ENCODE results near the gene NUMA1.

NUMA1 gene, protein sequence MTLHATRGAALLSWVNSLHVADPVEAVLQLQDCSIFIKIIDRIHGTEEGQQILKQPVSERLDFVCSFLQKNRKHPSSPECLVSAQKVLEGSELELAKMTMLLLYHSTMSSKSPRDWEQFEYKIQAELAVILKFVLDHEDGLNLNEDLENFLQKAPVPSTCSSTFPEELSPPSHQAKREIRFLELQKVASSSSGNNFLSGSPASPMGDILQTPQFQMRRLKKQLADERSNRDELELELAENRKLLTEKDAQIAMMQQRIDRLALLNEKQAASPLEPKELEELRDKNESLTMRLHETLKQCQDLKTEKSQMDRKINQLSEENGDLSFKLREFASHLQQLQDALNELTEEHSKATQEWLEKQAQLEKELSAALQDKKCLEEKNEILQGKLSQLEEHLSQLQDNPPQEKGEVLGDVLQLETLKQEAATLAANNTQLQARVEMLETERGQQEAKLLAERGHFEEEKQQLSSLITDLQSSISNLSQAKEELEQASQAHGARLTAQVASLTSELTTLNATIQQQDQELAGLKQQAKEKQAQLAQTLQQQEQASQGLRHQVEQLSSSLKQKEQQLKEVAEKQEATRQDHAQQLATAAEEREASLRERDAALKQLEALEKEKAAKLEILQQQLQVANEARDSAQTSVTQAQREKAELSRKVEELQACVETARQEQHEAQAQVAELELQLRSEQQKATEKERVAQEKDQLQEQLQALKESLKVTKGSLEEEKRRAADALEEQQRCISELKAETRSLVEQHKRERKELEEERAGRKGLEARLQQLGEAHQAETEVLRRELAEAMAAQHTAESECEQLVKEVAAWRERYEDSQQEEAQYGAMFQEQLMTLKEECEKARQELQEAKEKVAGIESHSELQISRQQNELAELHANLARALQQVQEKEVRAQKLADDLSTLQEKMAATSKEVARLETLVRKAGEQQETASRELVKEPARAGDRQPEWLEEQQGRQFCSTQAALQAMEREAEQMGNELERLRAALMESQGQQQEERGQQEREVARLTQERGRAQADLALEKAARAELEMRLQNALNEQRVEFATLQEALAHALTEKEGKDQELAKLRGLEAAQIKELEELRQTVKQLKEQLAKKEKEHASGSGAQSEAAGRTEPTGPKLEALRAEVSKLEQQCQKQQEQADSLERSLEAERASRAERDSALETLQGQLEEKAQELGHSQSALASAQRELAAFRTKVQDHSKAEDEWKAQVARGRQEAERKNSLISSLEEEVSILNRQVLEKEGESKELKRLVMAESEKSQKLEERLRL (N-terminal part only)

DNA sequence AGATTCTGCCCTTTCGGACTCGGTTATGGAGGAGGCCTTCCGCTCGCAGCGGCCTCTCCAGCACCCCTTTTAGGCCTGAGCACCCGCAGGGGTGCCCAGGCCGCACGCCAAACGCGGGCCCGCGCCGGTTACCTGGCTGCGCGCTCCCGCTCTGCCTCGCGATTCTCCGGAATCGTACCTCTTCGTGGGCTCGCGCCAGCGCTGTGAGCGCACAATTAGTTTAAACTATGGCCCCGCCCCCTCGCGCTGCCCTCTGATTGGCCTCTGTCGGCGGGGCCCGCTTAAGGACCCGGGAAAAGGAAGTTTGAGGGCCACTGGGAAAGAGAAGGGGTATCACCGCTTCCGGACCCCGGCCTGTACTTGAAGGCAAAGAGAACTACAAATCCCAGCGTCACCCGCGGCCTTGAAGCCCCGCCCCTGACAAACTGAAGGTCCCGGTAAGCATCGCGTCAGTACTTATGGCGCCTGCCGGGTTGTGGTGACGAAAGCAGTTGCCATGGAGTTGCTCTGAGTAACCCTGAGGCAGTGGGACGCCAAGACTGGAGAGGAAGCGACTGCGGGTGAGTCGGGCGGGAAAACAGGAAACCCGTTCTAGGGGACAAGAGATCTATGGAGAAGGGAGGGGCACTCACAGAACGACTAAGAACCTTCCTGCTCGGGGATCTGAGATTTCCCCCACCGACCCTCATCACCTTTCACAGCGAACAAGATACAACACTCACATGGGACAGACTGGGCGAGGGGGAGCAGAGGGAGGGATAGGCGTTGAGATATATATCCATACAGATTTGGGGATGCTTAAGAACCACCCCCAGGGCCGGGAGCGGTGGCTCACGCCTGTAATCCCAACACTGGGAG lies at the start of gene NUMA1, which contains the start of gene LRRC51:
Gene NUMA1 (minus strand): TSS at position 217 of the 858 bp plus-strand sequence. CDS start 44,599 bp downstream, outside the sequence.
Gene LRRC51 (plus strand): TSS at position 525 of the 858 bp plus-strand sequence. CDS start 8,234 bp downstream, outside the sequence.
- peak; percentile 100 for DNase-seq

DNA sequence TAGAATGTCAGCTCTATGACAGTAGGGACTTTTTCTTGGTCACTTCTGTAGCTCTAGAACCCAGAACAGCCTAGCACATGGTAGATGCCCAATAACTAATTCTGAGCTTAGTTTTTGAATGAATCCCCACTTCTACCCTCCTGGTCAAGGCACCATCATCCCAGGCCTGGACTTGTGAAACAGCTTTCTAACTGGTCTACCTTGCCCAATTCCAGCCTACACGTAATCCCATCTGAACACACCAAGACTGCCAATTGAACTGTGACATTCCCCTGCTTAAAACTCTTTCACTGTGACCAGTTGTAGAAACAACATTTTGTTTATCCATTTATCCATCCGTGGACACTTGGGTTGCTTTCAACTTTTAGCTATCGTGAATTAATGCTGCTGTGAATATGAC lies 49.0 kb upstream of the NUMA1 start:
- DNase-seq: no peak

DNA sequence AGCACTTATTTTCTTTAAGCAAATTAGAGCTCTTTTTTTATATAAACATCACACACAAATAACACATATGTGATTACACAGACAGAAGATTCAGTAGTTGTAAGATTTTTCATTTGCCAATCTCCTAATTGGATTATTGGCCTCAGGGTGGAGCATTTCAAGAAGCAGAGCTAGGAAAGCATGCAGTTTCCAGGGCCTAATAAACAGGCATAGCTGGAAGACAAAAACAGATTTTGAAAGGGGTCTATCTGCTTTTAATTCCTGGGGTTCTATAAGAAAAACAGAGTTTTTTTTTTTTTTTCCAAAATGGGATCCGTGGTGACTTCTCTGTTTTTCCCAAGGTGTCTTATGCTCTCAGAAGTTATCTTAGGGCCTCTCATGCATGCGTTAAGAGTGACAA lies 47.6 kb upstream of the NUMA1 start:
- no peak for DNase-seq

DNA sequence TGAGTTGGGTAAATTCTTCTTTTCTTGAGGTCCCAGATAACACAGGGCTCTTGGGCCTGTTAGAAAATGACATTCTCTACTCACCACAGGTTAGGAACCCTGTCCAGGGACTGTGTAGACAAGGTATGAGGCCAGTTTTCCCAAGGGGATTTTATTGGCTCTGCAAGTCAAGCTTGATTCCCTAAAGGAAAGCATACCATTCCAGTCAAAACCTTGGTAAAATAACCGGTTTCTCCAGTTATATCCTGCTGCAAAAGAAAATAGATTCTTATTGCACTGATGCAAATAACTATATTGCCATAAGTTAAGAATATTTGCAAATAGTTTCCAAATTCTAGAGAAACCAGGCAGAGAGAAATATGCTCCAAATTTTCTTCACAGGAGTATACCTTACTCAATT lies 45.6 kb upstream of the NUMA1 start:
- DNase-seq: no peak

DNA sequence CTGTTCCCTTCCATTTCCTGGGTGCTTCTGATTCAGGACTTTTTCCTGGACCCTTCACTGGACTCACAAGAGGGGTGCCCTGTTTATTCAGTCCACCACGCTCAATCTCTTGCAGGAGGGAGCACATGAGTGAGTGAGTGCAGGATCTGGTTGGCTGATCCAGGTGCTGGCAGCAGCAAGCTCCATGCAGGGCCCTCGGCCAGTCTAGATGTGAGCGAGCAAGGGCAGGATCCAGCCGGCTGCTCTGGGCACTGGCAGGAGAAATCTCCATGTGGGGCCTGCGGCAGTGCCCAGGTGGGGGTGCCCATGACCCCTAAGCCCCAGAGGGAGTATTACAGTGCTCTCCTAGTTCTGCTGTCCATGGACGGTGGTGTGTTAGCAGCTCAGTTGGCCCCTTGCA lies 43.7 kb upstream of the NUMA1 start:
- DNase-seq: no peak

DNA sequence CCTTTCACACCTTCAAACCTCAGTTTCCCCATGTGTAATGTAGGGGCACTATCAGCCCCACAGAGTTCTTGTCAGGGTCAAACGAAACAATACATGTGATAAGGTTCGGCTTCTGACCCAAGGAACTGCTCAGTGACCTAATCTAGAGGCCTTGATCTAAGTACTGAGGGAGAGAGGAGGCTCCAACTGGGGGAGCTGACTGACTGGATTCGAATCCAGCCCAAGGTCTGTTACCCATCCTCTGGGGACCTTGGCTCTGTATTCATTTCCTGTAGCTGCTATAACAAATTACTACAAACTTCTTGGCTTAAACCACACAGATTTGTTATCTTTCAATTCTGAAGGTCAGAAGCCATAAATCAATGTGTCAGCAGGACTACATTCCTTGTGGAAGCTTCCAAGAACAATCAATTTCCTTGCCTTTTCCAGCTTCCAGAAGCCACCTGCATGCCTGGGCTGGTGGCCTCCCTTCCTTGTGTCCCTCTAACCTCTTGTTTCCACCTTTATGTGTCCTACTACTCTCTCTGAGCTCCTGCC lies 42.8 kb upstream of the NUMA1 start:
- no peak for DNase-seq

DNA sequence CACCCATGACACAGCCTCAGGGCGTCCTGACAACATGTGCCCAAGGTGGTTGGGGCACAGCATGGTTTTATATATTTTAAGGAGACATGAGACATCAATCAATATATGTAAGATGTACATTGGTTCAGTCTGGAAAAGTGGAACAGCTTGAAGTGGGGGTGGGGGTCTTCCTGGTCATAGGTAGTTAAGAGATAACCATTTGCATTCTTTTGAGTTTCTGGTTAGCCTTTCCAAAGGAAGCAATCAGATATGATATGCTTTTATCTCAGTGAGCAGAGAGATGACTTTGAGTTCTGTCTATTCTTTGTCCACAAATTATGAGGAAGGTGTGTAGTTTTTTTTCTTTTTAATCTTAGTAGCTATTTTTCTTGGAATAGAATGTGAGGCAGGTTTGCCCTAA lies 42.3 kb upstream of the NUMA1 start:
- DNase-seq: no peak

DNA sequence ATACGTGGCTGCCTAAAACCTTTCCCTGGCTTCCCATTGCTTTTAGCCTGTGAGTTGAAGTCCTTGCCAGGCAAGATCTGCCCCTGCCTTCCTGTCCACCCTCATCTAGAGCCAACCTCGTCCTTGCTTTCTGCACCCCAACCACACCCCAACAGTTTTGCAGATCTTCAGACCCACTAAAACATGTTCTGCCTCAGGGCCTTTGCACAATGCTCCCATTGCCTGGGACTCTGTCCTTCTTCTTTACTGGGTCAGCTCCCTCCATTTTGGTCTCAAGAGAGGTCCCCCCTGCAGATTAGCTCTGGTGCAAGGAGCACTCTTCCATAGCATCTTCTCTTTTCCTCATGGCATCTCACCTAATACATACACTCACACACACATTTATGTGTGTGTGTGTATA lies 40.6 kb upstream of the NUMA1 start:
- DNase-seq: no peak

DNA sequence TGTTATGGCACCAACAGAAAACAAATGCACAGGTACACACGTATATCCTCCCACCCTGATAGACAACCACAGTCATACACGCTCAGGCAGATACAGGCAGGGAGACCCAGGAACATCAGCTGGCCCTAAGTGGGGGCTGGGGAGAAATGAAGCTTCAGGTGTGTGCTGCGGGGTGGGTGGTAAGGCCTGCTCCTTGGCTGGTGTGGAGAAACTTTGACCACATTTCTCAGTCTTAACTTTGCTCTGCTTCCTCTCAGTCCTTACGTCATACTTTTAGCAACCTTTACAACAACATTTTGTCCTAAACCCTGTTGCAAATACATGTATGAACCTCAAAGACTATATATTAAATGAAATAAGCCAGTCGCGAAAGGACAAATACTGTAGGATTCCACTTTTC lies 38.9 kb upstream of the NUMA1 start:
- no peak for DNase-seq

DNA sequence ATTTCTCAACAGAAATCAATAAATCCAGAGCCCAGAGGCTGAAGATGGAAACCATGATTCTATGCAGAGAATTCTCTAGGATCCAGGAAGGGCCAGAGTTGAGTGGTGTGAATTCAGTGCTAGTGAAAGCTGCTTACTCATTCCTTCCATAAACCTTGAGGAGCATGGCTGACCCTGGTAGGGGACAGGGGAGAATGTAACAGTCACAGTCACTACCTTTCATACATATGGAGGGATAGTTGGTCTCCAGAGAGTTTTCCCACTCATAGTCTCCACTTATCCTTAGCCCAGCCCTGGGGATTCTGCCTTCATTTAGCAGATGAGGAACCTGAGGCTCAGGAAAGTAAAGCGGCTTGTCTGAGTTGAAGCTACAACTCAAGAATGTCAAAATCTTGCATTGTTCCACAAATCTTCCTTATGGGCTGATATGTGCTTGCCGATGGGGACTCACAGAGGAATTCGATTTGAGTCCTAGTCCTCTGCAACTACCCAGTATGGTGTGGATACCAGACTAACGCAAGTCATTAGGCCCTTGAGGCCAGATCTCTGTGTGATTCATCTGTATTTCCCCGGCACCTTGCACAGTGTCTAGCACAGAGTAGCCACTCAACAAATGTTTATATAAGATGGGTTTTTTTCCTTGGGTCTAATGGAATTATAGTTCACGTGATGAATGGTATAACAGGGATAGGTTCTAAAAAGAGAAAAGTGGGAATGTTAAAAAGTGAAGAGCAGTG lies 35.8 kb upstream of the NUMA1 start:
- no peak for DNase-seq

DNA sequence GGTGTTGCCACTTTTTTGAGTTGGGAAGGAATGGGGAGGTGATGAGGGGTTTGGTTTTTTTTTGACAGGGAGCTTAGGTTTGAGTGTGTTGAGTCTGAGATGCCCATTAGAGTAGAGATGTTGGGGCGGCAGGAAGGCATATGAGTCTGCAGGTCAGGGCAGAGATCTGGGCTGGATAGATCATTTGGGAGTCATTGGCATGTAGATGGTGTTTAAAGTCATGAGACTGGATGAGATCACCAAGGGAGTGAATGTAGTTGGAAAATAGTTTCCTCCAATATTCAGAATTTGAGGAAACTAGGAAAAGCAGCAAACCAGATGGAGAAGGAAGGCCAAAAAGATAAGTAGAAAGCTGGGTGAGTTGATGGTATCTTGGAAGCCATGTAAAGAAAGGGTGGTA lies 34.2 kb upstream of the NUMA1 start:
- DNase-seq: no peak

DNA sequence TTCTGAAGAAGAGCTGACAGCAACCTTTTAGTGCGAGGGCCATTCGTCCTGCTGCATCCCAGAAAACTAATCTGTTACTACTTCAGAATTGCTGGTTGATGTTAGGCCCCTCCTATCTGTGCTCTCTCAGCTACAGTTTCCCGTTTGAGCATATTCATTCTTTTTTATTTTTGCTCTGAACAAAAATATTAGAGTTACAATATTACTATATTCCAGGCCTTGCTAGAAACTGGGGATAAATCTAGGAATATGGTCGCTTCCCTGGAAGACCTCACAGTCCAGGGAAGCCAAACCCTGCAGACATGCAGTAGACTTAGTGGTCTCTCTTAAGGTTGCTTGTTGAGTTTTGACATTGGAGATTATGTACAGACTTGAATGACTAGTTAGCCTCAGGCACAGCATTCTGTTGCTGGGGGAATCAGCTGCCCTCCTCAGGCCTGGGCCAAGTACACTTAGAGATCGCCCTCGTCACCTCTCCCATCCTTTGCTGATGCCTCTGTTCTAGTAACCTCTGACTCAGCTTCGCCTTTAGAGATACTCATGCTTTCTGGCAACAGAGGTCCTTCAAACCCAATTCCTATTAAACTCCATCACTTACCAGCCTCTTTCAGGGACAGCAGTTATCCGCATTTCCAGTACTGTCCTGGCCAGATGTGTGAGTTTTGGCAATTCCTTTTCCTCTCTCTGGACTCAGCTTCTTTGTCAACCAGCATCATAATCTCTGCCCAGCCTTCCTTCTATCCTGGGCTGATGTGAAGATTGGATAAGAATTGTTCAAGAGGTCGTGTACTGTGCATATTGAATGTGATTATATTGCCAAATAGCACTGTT lies 32.9 kb upstream of the NUMA1 start:
- DNase-seq: no peak

DNA sequence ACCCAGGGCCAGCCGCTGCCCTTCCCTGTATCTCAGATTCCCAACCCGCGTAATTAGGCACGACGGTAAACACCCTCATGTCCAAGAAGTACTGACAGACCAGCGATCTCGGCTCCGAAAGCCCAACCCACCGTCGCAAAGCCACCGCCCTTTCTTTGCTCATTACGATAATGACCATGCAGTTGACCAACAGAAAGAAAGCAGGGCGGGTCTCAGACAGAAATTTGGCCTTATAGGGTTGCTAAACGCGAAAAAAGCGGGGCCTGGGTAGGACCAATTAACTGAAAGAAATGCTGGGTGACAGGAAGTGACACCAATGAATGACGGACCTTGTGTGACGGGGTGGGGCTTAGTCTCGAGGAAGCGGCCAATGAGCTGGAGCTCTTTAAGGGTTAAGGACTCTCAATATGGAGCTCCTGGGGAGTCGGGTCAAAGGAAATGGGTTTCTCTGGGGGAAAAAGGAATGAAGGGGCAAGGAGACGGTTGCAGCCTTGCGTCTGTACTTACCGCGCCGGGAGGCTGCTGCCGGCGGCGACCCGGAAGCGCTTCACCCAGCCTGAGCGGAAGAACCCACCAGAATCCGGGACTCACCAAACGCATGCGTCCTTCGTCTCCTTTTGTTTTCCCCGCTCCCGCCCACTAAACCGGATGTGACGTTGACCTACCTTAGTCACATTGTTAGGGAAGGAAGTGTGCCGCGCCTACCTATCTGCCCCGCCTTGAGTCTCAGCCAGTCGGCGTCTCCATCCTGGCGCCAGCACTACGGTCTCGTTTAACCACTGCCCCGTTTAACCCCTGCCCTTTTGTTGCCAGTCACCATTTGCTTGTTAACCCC lies 32.0 kb upstream of the NUMA1 start, which contains the start of gene ANAPC15:
Gene ANAPC15 (minus strand): TSS at position 553 of the 835 bp plus-strand sequence. CDS start 1,419 bp downstream, outside the sequence.
- DNase-seq: peak; percentile 99

DNA sequence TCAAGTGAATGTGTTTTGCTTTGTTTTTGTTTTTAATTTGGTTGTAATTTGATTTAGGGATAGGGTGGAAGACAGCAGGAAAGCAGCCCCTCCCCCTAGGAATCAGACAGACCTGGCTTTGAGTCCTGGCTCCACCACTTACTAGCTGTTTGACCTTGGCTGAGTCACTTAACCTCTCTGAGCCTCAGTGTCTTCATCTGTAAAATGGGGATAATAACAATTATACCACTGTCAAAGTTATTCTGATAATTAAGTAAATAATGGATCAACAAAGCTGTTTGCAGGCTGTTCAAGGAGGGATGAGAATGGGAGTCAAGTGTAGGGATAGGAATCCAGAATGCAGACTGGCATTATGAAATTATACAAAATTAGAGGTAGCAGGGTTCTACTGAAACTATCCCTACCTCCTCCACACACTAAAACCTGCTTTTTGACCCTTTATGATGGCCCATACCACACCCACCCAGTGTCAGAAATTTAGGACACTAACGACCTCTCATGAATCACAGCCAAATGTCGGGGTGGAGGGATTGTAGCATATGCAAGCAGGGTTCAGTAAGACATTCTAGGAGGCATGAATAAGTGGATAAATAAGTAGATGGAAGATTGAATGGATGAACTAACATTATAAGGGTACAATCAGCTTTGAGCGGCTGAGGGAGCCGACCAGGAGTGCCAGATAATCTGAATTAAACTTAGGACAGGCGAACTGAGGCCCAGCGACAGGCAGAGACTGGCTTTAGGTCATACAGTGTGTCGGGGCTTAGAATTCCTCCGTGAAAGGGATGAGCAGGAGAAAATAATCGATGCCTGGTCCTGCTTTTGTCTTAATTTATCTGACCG lies 31.2 kb upstream of the NUMA1 start:
- DNase-seq: no peak

DNA sequence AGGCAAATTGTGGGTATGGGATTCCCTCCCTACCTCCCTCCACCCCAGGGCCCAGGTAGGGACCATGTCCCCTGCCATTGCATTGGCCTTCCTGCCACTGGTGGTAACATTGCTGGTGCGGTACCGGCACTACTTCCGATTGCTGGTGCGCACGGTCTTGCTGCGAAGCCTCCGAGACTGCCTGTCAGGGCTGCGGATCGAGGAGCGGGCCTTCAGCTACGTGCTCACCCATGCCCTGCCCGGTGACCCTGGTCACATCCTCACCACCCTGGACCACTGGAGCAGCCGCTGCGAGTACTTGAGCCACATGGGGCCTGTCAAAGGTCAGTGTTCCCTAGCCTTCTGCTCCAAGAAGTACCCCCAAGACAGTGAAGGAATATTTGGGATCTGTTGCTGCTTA lies 25.5 kb upstream of the NUMA1 start, which contains the start of gene TOMT:
Gene TOMT (plus strand): TSS at position 37 of the 400 bp plus-strand sequence. CDS start 28 bp downstream, at position 65.
- no peak for DNase-seq

DNA sequence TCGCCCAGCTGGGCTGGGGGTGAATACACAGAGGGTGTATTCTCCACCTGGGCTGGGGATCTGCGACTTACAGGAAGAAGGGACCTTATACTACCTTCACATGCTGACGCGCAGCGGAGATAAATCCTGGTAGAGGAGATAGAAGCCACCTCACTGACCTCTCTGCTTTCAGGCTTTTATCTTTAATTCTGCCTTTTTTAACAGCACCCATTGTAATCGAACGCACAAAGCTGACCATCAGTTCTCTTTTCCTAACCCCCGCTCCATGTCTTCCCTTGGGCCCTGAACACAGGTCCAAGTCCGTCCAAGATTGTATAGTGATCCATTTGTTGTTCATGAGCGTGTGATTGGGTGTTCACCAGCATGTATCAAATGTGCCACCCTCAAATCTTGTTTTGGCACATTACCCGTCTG lies 23.4 kb upstream of the NUMA1 start:
- no peak for DNase-seq

DNA sequence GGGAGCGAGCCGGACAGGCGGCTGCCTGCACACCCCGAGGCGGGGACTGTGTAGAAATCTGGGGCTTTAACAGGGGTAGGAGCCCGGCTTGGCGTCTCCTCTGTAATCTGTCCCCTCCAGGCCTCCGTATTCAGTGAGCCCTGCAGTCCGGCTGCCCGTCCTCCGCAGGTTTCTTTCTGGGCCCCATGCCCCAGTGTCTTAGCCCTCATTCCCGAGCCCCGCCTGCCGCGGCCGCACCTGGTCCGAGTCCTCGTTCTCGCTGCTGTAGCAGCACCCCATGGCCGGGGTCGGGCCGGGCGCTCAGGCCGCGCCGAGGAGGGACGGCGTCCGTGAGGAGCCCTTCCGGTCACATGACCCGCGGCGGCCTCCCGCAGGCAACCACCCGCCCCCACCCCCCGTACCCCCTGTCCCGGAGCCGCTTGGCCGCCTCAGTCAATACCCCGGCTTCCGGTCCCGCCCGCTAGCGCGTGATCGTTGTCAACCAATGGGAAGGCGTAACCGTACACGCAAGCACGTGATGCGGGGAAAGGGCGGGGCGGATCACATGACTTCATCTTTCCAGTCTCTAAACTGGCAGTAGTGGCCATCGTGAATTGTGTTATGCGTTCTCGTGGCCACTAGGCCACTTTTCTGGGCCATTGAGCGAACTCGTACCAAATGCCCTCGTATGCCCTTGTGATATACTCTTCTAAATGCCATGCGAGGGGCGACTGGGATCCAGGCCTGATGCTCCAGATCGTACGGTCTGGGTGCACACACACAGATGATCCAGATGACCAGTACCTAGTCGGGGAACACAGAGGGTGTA lies 22.8 kb upstream of the NUMA1 start, which contains the start of gene LAMTOR1:
Gene LAMTOR1 (minus strand): TSS at position 352 of the 808 bp plus-strand sequence. CDS start 73 bp downstream, at position 279.
- DNase-seq: peak; percentile 98
